ENCODE data around the gene ASIC4. TPM values are rescaled to one million over a fixed set of nuclear protein-coding genes. Genes with fewer than 3 reads are reported as not detected.

ASIC4 gene
- total and polyA plus RNA-seq, 2 experiments from 2014 or later: 0.13 to 3.6 TPM

GRCh38 chr2:219476652-219477151 is 37.6 kb upstream of the ASIC4 start (continued):
- TF ChIP-seq REST (IDR thresholded peaks at IDR 0.05; ENCODE audit: unreplicated experiment) (no peak), POLR2AphosphoS5 (IDR thresholded peaks at IDR 0.05; ENCODE audit: low read depth) (peak; percentile 76), CREB1 (CRISPR knock-in tag; IDR thresholded peaks at IDR 0.05; ENCODE audit: low read depth) (no peak)

GRCh38 chr2:219477179-219477578 is 37.1 kb upstream of the ASIC4 start:
- no peaks in the 10 kb centered on the region for H3K9me2 ChIP-seq (ENCODE audit: insufficient read depth)
- Mint-ChIP-seq H3K27me3 (ENCODE audit: insufficient read depth, low read depth, poor library complexity) (peaks cover 15% of the 10 kb centered on the region), H3K4me3 (peak overlapping the region; percentile 73), H3K27ac (no peak overlapping the region), H3K4me1 (peaks cover 25% of the 10 kb centered on the region), H3K9me3 (no peaks in the 10 kb centered on the region; the same call in 2 of the 3 replicates), H3K36me3 (ENCODE audit: low read depth) (peaks cover 11% of the 10 kb centered on the region; the same call in 1 of the 3 replicates)
- peaks cover 11% of the 10 kb centered on the region; the same call in 1 of the 2 replicates for H3K4me1 ChIP-seq (ENCODE audit: insufficient read depth)
- no peaks in the 10 kb centered on the region for H3K79me2 ChIP-seq (replicated peaks; ENCODE audit: insufficient read depth)
- no peaks in the 10 kb centered on the region; the same call in 1 of the 2 replicates for H3F3A ChIP-seq (replicated peaks; ENCODE audit: low read depth)
- H4K20me1 ChIP-seq (replicated peaks; ENCODE audit: insufficient read depth): no peaks in the 10 kb centered on the region
- DNase-seq (ENCODE audit: low spot score): no peak
- peak overlapping the region; percentile 78; the same call in 1 of the 2 replicates for H3K4me2 ChIP-seq
- no peak overlapping the region for H3K27ac ChIP-seq (ENCODE audit: low read depth)
- H3K4me3 ChIP-seq: peak overlapping the region; percentile 51
- no peaks in the 10 kb centered on the region for H3K36me3 ChIP-seq (ENCODE audit: insufficient read depth)
- H3K27me3 ChIP-seq (ENCODE audit: insufficient read depth): no peaks in the 10 kb centered on the region
- TF ChIP-seq CREB1 (CRISPR knock-in tag; IDR thresholded peaks at IDR 0.05; ENCODE audit: low read depth): no peak
- ATAC-seq: no peak
- no peak overlapping the region for H2AFZ ChIP-seq

GRCh38 chr2:219477815-219478214 is 36.5 kb upstream of the ASIC4 start:
- Histone ChIP-seq H3K36me3 (ENCODE audit: insufficient read depth) (no peaks in the 10 kb centered on the region), H3K4me2 (no peak overlapping the region), H3K27ac (ENCODE audit: low read depth) (no peak overlapping the region), H3K9me2 (ENCODE audit: insufficient read depth) (no peaks in the 10 kb centered on the region), H2AFZ (no peak overlapping the region), H3K4me3 (no peak overlapping the region), H3K4me1 (ENCODE audit: insufficient read depth) (peaks cover 11% of the 10 kb centered on the region; the same call in 1 of the 2 replicates), H3K79me2 (replicated peaks; ENCODE audit: insufficient read depth) (no peaks in the 10 kb centered on the region), H3F3A (replicated peaks; ENCODE audit: low read depth) (no peaks in the 10 kb centered on the region; the same call in 1 of the 2 replicates), H3K27me3 (ENCODE audit: insufficient read depth) (peaks cover 6% of the 10 kb centered on the region; the same call in 1 of the 2 replicates), H4K20me1 (replicated peaks; ENCODE audit: insufficient read depth) (no peaks in the 10 kb centered on the region)
- Mint-ChIP-seq H3K4me3 (no peak overlapping the region), H3K4me1 (peaks cover 28% of the 10 kb centered on the region), H3K9me3 (no peaks in the 10 kb centered on the region; the same call in 2 of the 3 replicates), H3K27ac (no peak overlapping the region), H3K36me3 (ENCODE audit: low read depth) (peaks cover 12% of the 10 kb centered on the region; the same call in 1 of the 3 replicates), H3K27me3 (ENCODE audit: insufficient read depth, low read depth, poor library complexity) (peaks cover 20% of the 10 kb centered on the region)
- DNase-seq (ENCODE audit: low spot score) (no peak), ATAC-seq (no peak)
- TF ChIP-seq NANOG (IDR thresholded peaks at IDR 0.05; ENCODE audit: borderline replicate concordance) (no peak), POLR2AphosphoS5 (IDR thresholded peaks at IDR 0.05; ENCODE audit: low read depth) (no peak), EZH2 (IDR thresholded peaks at IDR 0.05; ENCODE audit: low read depth, unreplicated experiment) (no peak), CREB1 (CRISPR knock-in tag; IDR thresholded peaks at IDR 0.05; ENCODE audit: low read depth) (no peak), JUNB (IDR thresholded peaks at IDR 0.05; ENCODE audit: unreplicated experiment) (no peak), ZNF331 (CRISPR knock-in tag; IDR thresholded peaks at IDR 0.05; ENCODE audit: low read depth) (no peak), STAT1 (IDR thresholded peaks at IDR 0.05; ENCODE audit: unreplicated experiment) (no peak), CTCF (conservative IDR thresholded peaks at IDR 0.05; ENCODE audit: low read depth in 2 of 2) (no peak), REST (IDR thresholded peaks at IDR 0.05; ENCODE audit: unreplicated experiment) (no peak), EZH2phosphoT487 (IDR thresholded peaks at IDR 0.05; ENCODE audit: unreplicated experiment) (no peak), ZNF114 (CRISPR knock-in tag; IDR thresholded peaks at IDR 0.05) (no peak)
